Hippocampal formation (tissue), 2 donors: ENCODE data around the gene OAS3.
"Not testable (repeated sequence)": the region's sequence is repeated elsewhere in the genome, so short reads cannot be mapped to it uniquely, and the experiment has no call there.

Experiments
- DNase-seq, 2 donors: peaks; one replicate each; lab custom pipeline; 2025; lab: John Stamatoyannopoulos, UW

OAS3 gene

GRCh38 chr12:112957125-112957524, 18.9 kb downstream of the OAS3 start:
- DNase-seq = not testable (repeated sequence)

GRCh38 chr12:112961074-112961473, 22.8 kb downstream of the OAS3 start:
- DNase-seq = no peak

- no peak for DNase-seq
Observed at GRCh38 chr12:112961536-112961935, 23.3 kb downstream of the OAS3 start.

GRCh38 chr12:112962561-112962960, 24.3 kb downstream of the OAS3 start:
- DNase-seq = no peak

GRCh38 chr12:112963227-112963861, 25.1 kb downstream of the OAS3 start:
- DNase-seq = no peak

- DNase-seq = no peak
Observed at GRCh38 chr12:112964067-112964670, 25.9 kb downstream of the OAS3 start.

GRCh38 chr12:112964915-112965314, 26.6 kb downstream of the OAS3 start:
- DNase-seq = no peak

- no peak for DNase-seq
Observed at GRCh38 chr12:112965643-112966042, 27.4 kb downstream of the OAS3 start.

- DNase-seq = no peak
Observed at GRCh38 chr12:112967306-112967705, 29.0 kb downstream of the OAS3 start.

GRCh38 chr12:112967858-112968257, 29.6 kb downstream of the OAS3 start:
- no peak for DNase-seq

GRCh38 chr12:112969547-112970306, 31.5 kb downstream of the OAS3 start:
- DNase-seq = no peak

GRCh38 chr12:112970391-112970790, 32.1 kb downstream of the OAS3 start:
- DNase-seq = no peak

- DNase-seq = no peak
Observed at GRCh38 chr12:112971248-112971647, 33.0 kb downstream of the OAS3 start.

GRCh38 chr12:112973011-112973735, 34.9 kb downstream of the OAS3 start:
- no peak for DNase-seq

GRCh38 chr12:112973818-112974231, 35.6 kb downstream of the OAS3 start:
- no peak for DNase-seq

GRCh38 chr12:112974904-112975303, 36.6 kb downstream of the OAS3 start:
- no peak for DNase-seq

- DNase-seq = no peak
Observed at GRCh38 chr12:112977139-112977538, 38.9 kb downstream of the OAS3 start.

GRCh38 chr12:112977641-112978040, 39.4 kb downstream of the OAS3 start:
- DNase-seq = no peak

- peak in 1 of 2 donors; percentile 33 for DNase-seq
Observed at GRCh38 chr12:112978163-112979040, 40.1 kb downstream of the OAS3 start, which contains the start of gene OAS2. OAS2 (plus strand) TSS chr12:112978519; CDS start chr12:112978609, 90 bp downstream.

GRCh38 chr12:112979041-112979680, 40.9 kb downstream of the OAS3 start:
- DNase-seq = no peak
